Measurements from ENCODE around the gene TMEM59L. TPM values are rescaled to one million over a fixed set of nuclear protein-coding genes. Genes with fewer than 3 reads are reported as not detected.

Gene TMEM59L
- total RNA-seq, 6 experiments from 2014 or later: 0.31 to 0.43 TPM; not detected in 4

DNA sequence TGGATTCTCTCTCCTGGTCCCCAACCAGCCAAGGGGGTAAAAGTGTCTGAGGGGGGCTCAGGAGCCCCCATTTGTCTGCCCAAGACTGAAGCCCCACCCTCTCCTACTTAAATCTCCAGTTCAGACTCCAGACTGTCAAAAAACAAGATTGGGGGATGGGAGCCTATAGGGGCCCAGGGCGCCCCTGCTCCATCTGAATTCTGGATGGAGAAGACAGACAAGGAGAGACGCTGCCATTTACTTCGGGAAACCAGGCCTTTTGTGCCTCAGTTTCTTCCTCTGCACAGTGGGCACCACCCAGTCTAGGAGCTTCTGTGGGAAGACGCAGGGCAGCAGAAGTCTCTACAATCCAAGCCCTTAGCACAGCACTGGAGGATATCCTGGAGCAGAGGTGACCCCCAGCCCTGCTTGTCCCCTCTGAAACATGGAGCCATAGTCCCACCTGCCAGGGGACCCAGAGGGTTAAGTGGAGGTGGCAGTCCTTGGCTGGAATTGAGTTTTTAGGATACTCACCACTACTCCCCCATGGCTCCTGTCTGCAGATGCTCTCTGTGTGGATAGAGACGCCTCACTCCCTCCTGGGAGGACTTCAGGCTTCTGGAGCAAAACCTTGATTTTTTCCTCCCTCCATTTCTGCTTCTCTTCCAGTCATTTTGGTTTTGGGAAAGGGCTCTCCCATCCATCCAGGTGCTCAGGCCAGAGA lies 4.4 kb upstream of the TMEM59L start:
- TF ChIP-seq CTCF (IDR thresholded peaks at IDR 0.05) (no peak), POLR2A (IDR thresholded peaks at IDR 0.05) (no peak)
- Histone ChIP-seq H3K27me3 (peaks cover 0 to 41% of the 10 kb centered on the region in 2 donors), H3K4me3 (no peak overlapping the region), H3K36me3 (no peaks in the 10 kb centered on the region), H3K27ac (no peak overlapping the region), H3K9me3 (no peaks in the 10 kb centered on the region), H3K4me1 (peaks cover 0 to 7% (median 0%) of the 10 kb centered on the region in 4 donors)
- ATAC-seq (no peak), DNase-seq (no peak)
- 13% methylated on average over 1 of the region's 5 CpGs for WGBS (ENCODE audit: insufficient coverage, low coverage, low lambda C conversion rate, missing lambda C conversion rate)
- intact Hi-C loops (cut with DNase I): no loop called here

- 34% methylated on average over 9 of the region's 9 CpGs for WGBS (ENCODE audit: insufficient coverage, low coverage, low lambda C conversion rate, missing lambda C conversion rate)
- ATAC-seq: no peak
Observed at GRCh38 chr19:18608805-18609716, 3.6 kb upstream of the TMEM59L start.

GRCh38 chr19:18609717-18610051 lies 3.0 kb upstream of the TMEM59L start:
- WGBS (ENCODE audit: insufficient coverage, low coverage, low lambda C conversion rate, missing lambda C conversion rate): 25% methylated on average over 2 of the region's 2 CpGs
- DNase-seq (no peak), ATAC-seq (no peak)
- TF ChIP-seq POLR2A (IDR thresholded peaks at IDR 0.05) (no peak), CTCF (IDR thresholded peaks at IDR 0.05) (no peak)
- intact Hi-C loops (cut with DNase I): no loop called here
- no peak overlapping the region for H3K4me3 ChIP-seq
- no peak overlapping the region for H3K27ac ChIP-seq
- peaks cover 0 to 36% of the 10 kb centered on the region in 2 donors for H3K27me3 ChIP-seq
- H3K36me3 ChIP-seq: no peaks in the 10 kb centered on the region
- H3K9me3 ChIP-seq: no peaks in the 10 kb centered on the region
- H3K4me1 ChIP-seq: peaks cover 0 to 7% (median 0%) of the 10 kb centered on the region in 4 donors

More at GRCh38 chr19:18608805-18609716, 3.6 kb upstream of the TMEM59L start:
- no peaks in the 10 kb centered on the region for H3K9me3 ChIP-seq
- H3K27ac ChIP-seq: no peak overlapping the region
- intact Hi-C loops (cut with DNase I): no loop called here
- TF ChIP-seq POLR2A (IDR thresholded peaks at IDR 0.05): no peak
- TF ChIP-seq CTCF (IDR thresholded peaks at IDR 0.05): no peak
- H3K4me3 ChIP-seq: no peak overlapping the region
- no peak for DNase-seq
- no peaks in the 10 kb centered on the region for H3K36me3 ChIP-seq
- H3K27me3 ChIP-seq: peaks cover 0 to 36% of the 10 kb centered on the region in 2 donors
- peaks cover 0 to 7% (median 0%) of the 10 kb centered on the region in 4 donors for H3K4me1 ChIP-seq

DNA sequence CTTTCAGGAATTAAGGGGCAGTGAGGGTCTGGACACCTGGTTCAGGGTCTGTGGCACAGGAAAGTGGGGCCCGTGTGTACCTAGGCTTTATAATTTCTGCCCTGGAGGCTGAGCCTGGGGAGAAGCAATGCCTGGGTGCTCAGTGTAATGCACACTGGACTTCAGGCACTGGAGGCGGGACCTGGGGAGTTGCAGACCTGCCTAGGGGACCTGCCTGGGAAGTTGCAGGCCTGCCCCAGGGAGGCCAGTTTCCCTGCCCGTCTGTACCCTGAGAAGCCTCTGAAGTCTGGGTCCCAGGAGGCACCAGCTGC lies 2.5 kb upstream of the TMEM59L start:
- 0% methylated on average over 1 of the region's 3 CpGs for WGBS (ENCODE audit: insufficient coverage, low coverage, low lambda C conversion rate, missing lambda C conversion rate)
- H3K27me3 ChIP-seq: peaks cover 0 to 36% of the 10 kb centered on the region in 2 donors
- DNase-seq: no peak
- no peaks in the 10 kb centered on the region for H3K9me3 ChIP-seq
- no peaks in the 10 kb centered on the region for H3K36me3 ChIP-seq
- H3K27ac ChIP-seq: no peak overlapping the region
- H3K4me1 ChIP-seq: peaks cover 0 to 7% (median 0%) of the 10 kb centered on the region in 4 donors
- no peak for ATAC-seq
- intact Hi-C loops (cut with DNase I): no loop called here
- TF ChIP-seq POLR2A (IDR thresholded peaks at IDR 0.05) (no peak), CTCF (IDR thresholded peaks at IDR 0.05) (no peak)
- H3K4me3 ChIP-seq: no peak overlapping the region
